ENCODE data around the gene CADPS. TPM values are rescaled to one million over a fixed set of nuclear protein-coding genes. Genes with fewer than 3 reads are reported as not detected.

Gene CADPS
- total and polyA plus RNA-seq, 12 donors: 1.4 to 36.6 (median 21.6) TPM

DNA sequence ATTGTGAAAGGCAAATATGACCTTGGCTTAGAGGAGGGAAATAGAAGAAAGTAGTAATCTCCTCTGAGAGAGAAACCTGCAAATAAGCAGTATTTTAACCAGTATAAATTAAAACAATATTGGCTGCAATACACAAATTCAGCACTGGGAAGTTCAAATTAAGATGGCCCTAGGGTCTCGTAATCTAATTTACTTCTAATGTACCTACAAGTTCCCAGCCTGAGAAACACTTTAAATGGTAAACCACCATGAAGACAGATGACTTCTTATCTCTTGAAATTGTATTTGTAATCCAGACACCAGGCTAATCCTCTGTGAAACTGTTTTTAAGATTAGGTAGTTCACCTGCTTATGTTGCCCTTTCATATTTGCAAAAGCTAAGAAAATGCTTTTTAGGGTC, 199.7 kb downstream of the CADPS start:
- no peak for DNase-seq
- Histone ChIP-seq H3K9me3 (no peaks in the 10 kb centered on the region), H3K4me3 (no peak overlapping the region), H3K27me3 (no peaks in the 10 kb centered on the region), H3K36me3 (no peaks in the 10 kb centered on the region), H3K27ac (no peak overlapping the region), H3K4me1 (peaks cover 0 to 21% (median 0%) of the 10 kb centered on the region in 9 donors)
- TF ChIP-seq, protein P1, sequence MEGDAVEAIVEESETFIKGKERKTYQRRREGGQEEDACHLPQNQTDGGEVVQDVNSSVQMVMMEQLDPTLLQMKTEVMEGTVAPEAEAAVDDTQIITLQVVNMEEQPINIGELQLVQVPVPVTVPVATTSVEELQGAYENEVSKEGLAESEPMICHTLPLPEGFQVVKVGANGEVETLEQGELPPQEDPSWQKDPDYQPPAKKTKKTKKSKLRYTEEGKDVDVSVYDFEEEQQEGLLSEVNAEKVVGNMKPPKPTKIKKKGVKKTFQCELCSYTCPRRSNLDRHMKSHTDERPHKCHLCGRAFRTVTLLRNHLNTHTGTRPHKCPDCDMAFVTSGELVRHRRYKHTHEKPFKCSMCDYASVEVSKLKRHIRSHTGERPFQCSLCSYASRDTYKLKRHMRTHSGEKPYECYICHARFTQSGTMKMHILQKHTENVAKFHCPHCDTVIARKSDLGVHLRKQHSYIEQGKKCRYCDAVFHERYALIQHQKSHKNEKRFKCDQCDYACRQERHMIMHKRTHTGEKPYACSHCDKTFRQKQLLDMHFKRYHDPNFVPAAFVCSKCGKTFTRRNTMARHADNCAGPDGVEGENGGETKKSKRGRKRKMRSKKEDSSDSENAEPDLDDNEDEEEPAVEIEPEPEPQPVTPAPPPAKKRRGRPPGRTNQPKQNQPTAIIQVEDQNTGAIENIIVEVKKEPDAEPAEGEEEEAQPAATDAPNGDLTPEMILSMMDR (IDR thresholded peaks at IDR 0.05): no peak
- no peak for ATAC-seq
- intact Hi-C loops (cut with DNase I): no loop called here
- 79 to 88% methylated on average over 1 of the region's 1 CpG for WGBS, 2 donors

DNA sequence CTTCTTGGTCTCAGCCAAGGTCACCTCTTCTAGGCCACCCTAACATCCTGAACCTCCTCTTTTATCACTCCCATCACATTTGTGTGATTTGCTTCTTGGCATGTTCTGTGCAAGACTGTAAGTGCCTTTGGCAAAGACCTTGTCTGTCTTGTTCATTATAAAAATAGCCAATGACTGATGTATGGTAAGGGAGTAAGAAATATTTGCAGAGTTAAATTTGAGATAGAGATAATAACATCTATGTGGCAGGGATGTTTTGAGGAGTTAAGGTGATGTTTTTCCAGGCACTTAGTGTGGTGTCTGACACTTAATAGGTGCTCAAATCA, 202.3 kb downstream of the CADPS start:
- intact Hi-C loops (cut with DNase I): no loop called here
- no peak overlapping the region for H3K27ac ChIP-seq

DNA sequence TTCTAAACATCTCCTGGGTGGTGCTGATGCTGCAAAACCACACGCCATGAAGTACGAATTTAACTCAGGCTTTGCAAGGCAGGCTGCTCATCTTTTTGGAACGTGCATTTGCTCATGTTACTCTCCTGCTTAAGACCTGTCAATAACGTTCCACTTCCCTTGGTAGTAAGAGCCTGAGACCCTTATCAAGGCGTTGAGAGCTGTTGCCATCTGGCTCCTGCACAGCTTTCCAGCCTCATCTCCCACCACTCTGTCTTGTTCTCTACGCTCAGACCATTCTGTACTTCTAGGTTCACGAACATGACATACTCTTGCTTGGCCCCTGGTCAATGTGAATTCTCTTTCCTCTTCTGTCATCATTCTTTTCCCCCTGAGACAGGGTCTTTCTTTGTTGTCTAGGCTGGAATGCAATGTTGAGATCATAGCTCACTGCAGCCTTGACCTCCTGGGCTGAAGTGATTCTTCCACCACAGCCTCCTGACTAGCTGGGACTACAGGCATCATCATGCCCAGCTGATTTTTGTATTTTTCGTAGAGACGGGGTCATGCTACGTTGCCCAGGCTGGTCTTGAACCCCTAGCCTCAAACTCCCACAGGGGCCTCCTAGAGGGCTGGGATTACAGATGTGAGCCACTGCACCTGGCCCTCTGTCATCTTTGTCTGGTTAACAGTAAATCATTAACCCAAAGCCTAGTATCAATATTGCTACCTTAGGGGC, 202.8 kb downstream of the CADPS start:
- Histone ChIP-seq H3K9me3 (no peaks in the 10 kb centered on the region), H3K4me1 (peaks cover 0 to 32% (median 3%) of the 10 kb centered on the region in 9 donors), H3K27me3 (no peaks in the 10 kb centered on the region), H3K4me3 (no peak overlapping the region), H3K27ac (no peak overlapping the region), H3K36me3 (no peaks in the 10 kb centered on the region)
- DNase-seq (no peak), ATAC-seq (peak in 2 of 8 donors; percentile 9 to 33)
- intact Hi-C loops (cut with DNase I): no loop called here
- 45 to 50% methylated on average over 10 of the region's 10 CpGs for WGBS, 2 donors
- TF ChIP-seq, protein P1 (IDR thresholded peaks at IDR 0.05): no peak

More for the DNA sequence above, 202.3 kb downstream of the CADPS start:
- ATAC-seq (peak in 5 of 8 donors; percentile 15 to 73 (median 54)), DNase-seq (no peak)
- no peaks in the 10 kb centered on the region for H3K36me3 ChIP-seq
- H3K4me1 ChIP-seq: peaks cover 0 to 32% (median 3%) of the 10 kb centered on the region in 9 donors
- H3K9me3 ChIP-seq: no peaks in the 10 kb centered on the region
- TF ChIP-seq, protein P1 (IDR thresholded peaks at IDR 0.05): no peak
- no peak overlapping the region for H3K4me3 ChIP-seq
- no peaks in the 10 kb centered on the region for H3K27me3 ChIP-seq

DNA sequence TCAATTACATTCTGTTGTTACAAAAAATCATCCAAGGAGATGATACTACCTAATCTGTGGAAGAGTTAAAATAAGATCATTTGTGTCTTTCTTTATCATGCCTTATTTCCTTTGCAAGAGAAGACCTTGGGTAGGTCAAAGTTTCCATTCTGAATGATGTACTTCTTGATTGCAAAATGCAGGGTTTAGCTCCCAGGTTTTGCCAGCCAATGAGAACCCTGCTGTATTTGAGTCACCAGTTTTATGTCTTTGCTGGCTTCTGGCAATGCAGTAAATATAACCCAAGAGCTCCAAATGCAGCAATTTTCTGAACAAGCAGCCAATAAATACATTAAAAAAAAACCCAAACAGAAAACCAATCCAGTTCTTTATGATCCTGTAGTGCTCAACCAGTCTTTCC, 204.9 kb downstream of the CADPS start:
- Histone ChIP-seq H3K36me3 (no peaks in the 10 kb centered on the region), H3K9me3 (no peaks in the 10 kb centered on the region), H3K27me3 (no peaks in the 10 kb centered on the region), H3K27ac (no peak overlapping the region), H3K4me3 (no peak overlapping the region), H3K4me1 (peaks cover 0 to 32% (median 3%) of the 10 kb centered on the region in 9 donors)
- TF ChIP-seq, protein P1 (IDR thresholded peaks at IDR 0.05): no peak
- intact Hi-C loops (cut with DNase I): no loop called here
- no peak for DNase-seq
- no peak for ATAC-seq
